ENCODE results near the gene COL23A1.
"Not testable (repeated sequence)": the region's sequence is repeated elsewhere in the genome, so short reads cannot be mapped to it uniquely, and the experiment has no call there.

The COL23A1 gene

GRCh38 chr5:178310130-178310865 is 279.9 kb downstream of the COL23A1 start:
- DNase-seq: no peak

GRCh38 chr5:178309271-178310013 is 280.8 kb downstream of the COL23A1 start:
- no peak for DNase-seq

GRCh38 chr5:178308541-178309092 is 281.6 kb downstream of the COL23A1 start:
- no peak for DNase-seq

GRCh38 chr5:178307267-178308045 is 282.7 kb downstream of the COL23A1 start:
- no peak for DNase-seq

GRCh38 chr5:178306430-178307225 is 283.6 kb downstream of the COL23A1 start:
- no peak for DNase-seq

GRCh38 chr5:178305801-178306200 is 284.4 kb downstream of the COL23A1 start:
- no peak for DNase-seq

- no peak for DNase-seq
These were observed 285.2 kb downstream of the COL23A1 start for GRCh38 chr5:178304761-178305645.

GRCh38 chr5:178304016-178304415 is 286.2 kb downstream of the COL23A1 start:
- DNase-seq: no peak

GRCh38 chr5:178302321-178302720 is 287.9 kb downstream of the COL23A1 start:
- not testable (repeated sequence) for DNase-seq

- DNase-seq: no peak
These were observed 288.6 kb downstream of the COL23A1 start for GRCh38 chr5:178301641-178302040.

GRCh38 chr5:178298283-178298807 is 291.8 kb downstream of the COL23A1 start:
- DNase-seq: no peak

GRCh38 chr5:178297751-178298150 is 292.4 kb downstream of the COL23A1 start:
- no peak for DNase-seq

GRCh38 chr5:178296066-178296465 is 294.1 kb downstream of the COL23A1 start:
- no peak for DNase-seq

- no peak for DNase-seq
These were observed 294.6 kb downstream of the COL23A1 start for GRCh38 chr5:178295589-178295988.

GRCh38 chr5:178293815-178294214 is 296.4 kb downstream of the COL23A1 start:
- DNase-seq: no peak

- DNase-seq: no peak
These were observed 296.8 kb downstream of the COL23A1 start for GRCh38 chr5:178293400-178293799.

- DNase-seq: no peak
These were observed 297.4 kb downstream of the COL23A1 start for GRCh38 chr5:178292826-178293205.

- DNase-seq: no peak
These were observed 298.0 kb downstream of the COL23A1 start for GRCh38 chr5:178291969-178292825.

GRCh38 chr5:178291161-178291561 is 299.0 kb downstream of the COL23A1 start:
- no peak for DNase-seq

- DNase-seq: no peak
These were observed 299.8 kb downstream of the COL23A1 start for GRCh38 chr5:178290376-178290775.
